Activated T-helper 17 cell treated with anti-CD3 and anti-CD28 coated beads, Interleukin-2, amount 50 U/mL, for 72 hours (primary cell): Measurements from ENCODE around the gene C5orf58. TPM values are rescaled to one million over a fixed set of nuclear protein-coding genes. Genes with fewer than 3 reads are reported as not detected.

Source experiments
- ATAC-seq: fragments of 150-1000 bp; cut with Tn5 transposase; replicated peaks from 2 replicates; pipeline ENCODE4 v1.10.0; 2021; ENCODE audit warnings: mild to moderate bottlenecking, moderate library complexity
- H3K27ac Mint-ChIP-seq: one replicate; pipeline ENCODE4 v1.8.0; 2022; ENCODE audit warnings: mixed read lengths
- H3K27me3 Mint-ChIP-seq: one replicate; pipeline ENCODE4 v1.8.0; 2022; ENCODE audit warnings: mixed read lengths
- H3K36me3 Mint-ChIP-seq: one replicate; pipeline ENCODE4 v1.8.0; 2022; ENCODE audit warnings: low read depth, mild to moderate bottlenecking, mixed read lengths
- H3K4me1 Mint-ChIP-seq: one replicate; pipeline ENCODE4 v1.8.0; 2022; ENCODE audit warnings: mixed read lengths
- H3K4me3 Mint-ChIP-seq: one replicate; pipeline ENCODE4 v1.8.0; 2022; ENCODE audit warnings: mild to moderate bottlenecking, mixed read lengths
- H3K9me3 Mint-ChIP-seq: one replicate; pipeline ENCODE4 v1.8.0; 2022; ENCODE audit warnings: mixed read lengths
- total RNA-seq, 2 donors: library from RNA; stranded (reverse); gene quantifications; one replicate each; pipeline ENCODE4 v1.2.3, GENCODE V29; 2022

C5orf58 gene
- total RNA-seq, 2 donors from 2014 or later = not detected

GRCh38 chr5:170289121-170289520 lies 56.3 kb downstream of the C5orf58 start:
- peak; percentile 27 for ATAC-seq
- Mint-ChIP-seq H3K4me1 (peaks cover 94% of the 10 kb centered on the region), H3K27ac (peak overlapping the region; percentile 85), H3K9me3 (no peaks in the 10 kb centered on the region), H3K36me3 (peaks cover 100% of the 10 kb centered on the region), H3K27me3 (no peaks in the 10 kb centered on the region), H3K4me3 (peak overlapping the region; percentile 96)

- no peaks in the 10 kb centered on the region for H3K9me3 Mint-ChIP-seq
- peaks cover 94% of the 10 kb centered on the region for H3K4me1 Mint-ChIP-seq
- no peaks in the 10 kb centered on the region for H3K27me3 Mint-ChIP-seq
- peaks cover 100% of the 10 kb centered on the region for H3K36me3 Mint-ChIP-seq
- ATAC-seq = peak; percentile 45
- peak overlapping the region; percentile 85 for H3K27ac Mint-ChIP-seq
- H3K4me3 Mint-ChIP-seq = peak overlapping the region; percentile 96
These were observed 57.0 kb downstream of the C5orf58 start for GRCh38 chr5:170289764-170290163.

- no peak for ATAC-seq
- Mint-ChIP-seq H3K4me3 (peak overlapping the region; percentile 96), H3K36me3 (peaks cover 100% of the 10 kb centered on the region), H3K27ac (peak overlapping the region; percentile 85), H3K27me3 (no peaks in the 10 kb centered on the region), H3K4me1 (peaks cover 86% of the 10 kb centered on the region), H3K9me3 (no peaks in the 10 kb centered on the region)
These were observed 57.7 kb downstream of the C5orf58 start for GRCh38 chr5:170290498-170290897.

GRCh38 chr5:170292179-170293104 lies 59.7 kb downstream of the C5orf58 start:
- no peak for ATAC-seq
- H3K36me3 Mint-ChIP-seq = peaks cover 100% of the 10 kb centered on the region
- H3K27me3 Mint-ChIP-seq = no peaks in the 10 kb centered on the region

GRCh38 chr5:170293273-170293672 lies 60.5 kb downstream of the C5orf58 start:
- ATAC-seq = peak; percentile 25
- Mint-ChIP-seq H3K9me3 (no peaks in the 10 kb centered on the region), H3K27me3 (no peaks in the 10 kb centered on the region), H3K27ac (peak overlapping the region; percentile 96), H3K4me3 (peak overlapping the region; percentile 96), H3K4me1 (peaks cover 69% of the 10 kb centered on the region), H3K36me3 (peaks cover 96% of the 10 kb centered on the region)

More at GRCh38 chr5:170292179-170293104, 59.7 kb downstream of the C5orf58 start:
- H3K27ac Mint-ChIP-seq = peak overlapping the region; percentile 96
- no peaks in the 10 kb centered on the region for H3K9me3 Mint-ChIP-seq
- peak overlapping the region; percentile 96 for H3K4me3 Mint-ChIP-seq
- H3K4me1 Mint-ChIP-seq = peaks cover 71% of the 10 kb centered on the region

- Mint-ChIP-seq H3K27ac (peak overlapping the region; percentile 96), H3K4me1 (peaks cover 67% of the 10 kb centered on the region), H3K4me3 (peak overlapping the region; percentile 96), H3K9me3 (no peaks in the 10 kb centered on the region), H3K36me3 (peaks cover 88% of the 10 kb centered on the region), H3K27me3 (no peaks in the 10 kb centered on the region)
- no peak for ATAC-seq
These were observed 61.3 kb downstream of the C5orf58 start for GRCh38 chr5:170294057-170294456.

GRCh38 chr5:170294556-170294955 lies 61.8 kb downstream of the C5orf58 start:
- peak overlapping the region; percentile 96 for H3K27ac Mint-ChIP-seq
- H3K4me1 Mint-ChIP-seq = peaks cover 62% of the 10 kb centered on the region
- H3K36me3 Mint-ChIP-seq = peaks cover 83% of the 10 kb centered on the region
- no peaks in the 10 kb centered on the region for H3K9me3 Mint-ChIP-seq
- peak overlapping the region; percentile 96 for H3K4me3 Mint-ChIP-seq
- H3K27me3 Mint-ChIP-seq = no peaks in the 10 kb centered on the region
- no peak for ATAC-seq

Other genes starting within 250 kb of the C5orf58 start
- not detected for gene FOXI1, start 127.1 kb upstream of the C5orf58 start, total RNA-seq
- gene LCP2, start 64.8 kb downstream of the C5orf58 start, total RNA-seq = 100 to 1,000 TPM; 202 to 204 TPM
- not detected for gene KCNMB1, start 156.4 kb downstream of the C5orf58 start, total RNA-seq